GM12875 (cell line): ENCODE data around the gene NHERF2.

Source experiments
- H3K4me3 ChIP-seq: one replicate; pipeline ENCODE4 v1.5.1; 2011; ENCODE audit warnings: low read depth, low read length, control low read depth
- CTCF ChIP-seq: IDR thresholded peaks from 2 replicates; pipeline ENCODE4 v1.5.1; 2011; ENCODE audit warnings: low read depth, mild to moderate bottlenecking, control low read depth, inconsistent platforms, low read length, moderate library complexity, borderline replicate concordance; ENCODE audit not compliant: insufficient read depth

Gene NHERF2

DNA sequence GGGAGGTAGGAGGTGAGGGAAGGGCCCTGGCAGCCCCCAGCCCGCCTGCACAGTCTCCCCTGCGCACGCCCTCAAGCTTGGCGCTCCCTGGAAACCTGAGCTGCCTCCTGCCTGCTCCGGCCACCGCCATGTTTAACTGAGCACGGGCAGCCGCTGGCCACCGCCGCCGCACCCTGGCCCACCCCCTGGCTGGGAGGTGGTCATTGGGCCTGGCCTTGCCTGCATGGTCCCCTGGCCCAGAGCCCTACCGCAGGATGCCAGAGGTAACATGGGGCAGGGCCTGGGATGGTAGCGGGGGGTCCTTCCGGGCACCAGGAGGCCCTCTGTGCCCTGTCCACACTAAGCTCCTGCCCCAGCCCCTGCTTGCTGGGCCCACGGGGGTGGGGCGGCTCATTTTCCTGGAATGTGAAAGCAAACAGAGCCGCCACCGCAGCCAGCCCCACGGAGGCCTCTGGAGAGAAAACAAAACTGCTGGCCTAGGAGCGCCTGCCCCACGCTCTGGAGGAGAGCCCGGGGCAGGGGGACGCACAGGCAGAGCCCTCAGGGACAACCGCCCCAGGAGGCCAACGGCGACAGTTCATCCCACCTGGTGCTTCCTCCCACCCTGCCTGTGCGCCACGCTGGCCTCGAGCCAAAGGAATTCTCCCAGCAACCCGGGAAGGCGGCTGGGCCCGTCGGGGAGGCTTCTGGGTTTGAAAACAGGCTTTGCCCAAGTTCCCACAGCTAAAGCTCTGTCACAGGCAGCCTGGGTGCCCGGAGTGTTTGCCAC lies 8.9 kb downstream of the NHERF2 start:
- no peak for TF ChIP-seq CTCF
- no peak overlapping the region for H3K4me3 ChIP-seq

DNA sequence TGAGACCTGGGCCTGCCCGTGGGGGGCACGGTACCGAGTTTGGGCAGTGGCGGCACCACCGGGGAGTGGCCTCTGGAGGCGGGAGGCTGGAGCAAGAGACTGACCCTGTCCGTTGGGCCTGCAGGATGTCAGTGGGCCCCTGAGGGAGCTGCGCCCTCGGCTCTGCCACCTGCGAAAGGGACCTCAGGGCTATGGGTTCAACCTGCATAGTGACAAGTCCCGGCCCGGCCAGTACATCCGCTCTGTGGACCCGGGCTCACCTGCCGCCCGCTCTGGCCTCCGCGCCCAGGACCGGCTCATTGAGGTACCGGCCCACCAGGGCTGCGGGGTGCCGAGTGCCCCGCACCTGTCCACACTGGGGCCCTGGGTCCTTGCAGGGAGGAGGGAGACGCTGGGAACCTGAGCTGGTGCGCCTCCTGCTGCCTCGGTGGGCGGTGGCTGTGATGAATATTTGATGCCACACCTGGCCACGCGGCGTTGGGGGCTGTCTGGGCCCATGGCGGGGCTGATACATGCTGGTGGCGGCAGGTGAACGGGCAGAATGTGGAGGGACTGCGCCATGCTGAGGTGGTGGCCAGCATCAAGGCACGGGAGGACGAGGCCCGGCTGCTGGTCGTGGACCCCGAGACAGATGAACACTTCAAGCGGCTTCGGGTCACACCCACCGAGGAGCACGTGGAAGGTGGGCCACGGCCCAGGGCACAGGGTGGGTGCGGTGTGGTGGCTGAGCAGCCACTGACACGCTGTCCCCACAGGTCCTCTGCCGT lies 9.7 kb downstream of the NHERF2 start:
- no peak for TF ChIP-seq CTCF
- H3K4me3 ChIP-seq = no peak overlapping the region

DNA sequence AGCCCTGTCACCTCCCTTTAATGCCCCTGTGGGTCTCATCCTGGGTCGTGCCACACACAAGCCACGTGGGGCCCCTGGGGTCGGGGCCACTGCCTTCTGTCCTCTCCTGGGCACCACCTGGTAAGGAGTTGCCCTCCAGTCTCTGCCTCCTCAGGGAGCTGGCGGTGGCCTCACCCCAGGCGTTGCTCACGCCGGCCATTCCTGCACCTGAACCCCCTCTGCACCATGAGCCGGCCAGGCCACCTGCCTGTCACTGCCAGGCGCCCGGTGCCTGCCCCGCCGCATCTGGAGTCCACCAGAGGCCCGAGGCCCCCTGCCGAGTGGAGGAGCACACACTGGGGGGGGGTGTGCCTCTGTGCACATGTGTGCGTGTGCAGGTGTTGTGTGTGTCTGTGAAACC lies 10.4 kb downstream of the NHERF2 start:
- no peak overlapping the region for H3K4me3 ChIP-seq
- no peak for TF ChIP-seq CTCF

GRCh38 chr16:2037647-2038381 lies 11.1 kb downstream of the NHERF2 start:
- TF ChIP-seq CTCF = no peak
- no peak overlapping the region for H3K4me3 ChIP-seq

DNA sequence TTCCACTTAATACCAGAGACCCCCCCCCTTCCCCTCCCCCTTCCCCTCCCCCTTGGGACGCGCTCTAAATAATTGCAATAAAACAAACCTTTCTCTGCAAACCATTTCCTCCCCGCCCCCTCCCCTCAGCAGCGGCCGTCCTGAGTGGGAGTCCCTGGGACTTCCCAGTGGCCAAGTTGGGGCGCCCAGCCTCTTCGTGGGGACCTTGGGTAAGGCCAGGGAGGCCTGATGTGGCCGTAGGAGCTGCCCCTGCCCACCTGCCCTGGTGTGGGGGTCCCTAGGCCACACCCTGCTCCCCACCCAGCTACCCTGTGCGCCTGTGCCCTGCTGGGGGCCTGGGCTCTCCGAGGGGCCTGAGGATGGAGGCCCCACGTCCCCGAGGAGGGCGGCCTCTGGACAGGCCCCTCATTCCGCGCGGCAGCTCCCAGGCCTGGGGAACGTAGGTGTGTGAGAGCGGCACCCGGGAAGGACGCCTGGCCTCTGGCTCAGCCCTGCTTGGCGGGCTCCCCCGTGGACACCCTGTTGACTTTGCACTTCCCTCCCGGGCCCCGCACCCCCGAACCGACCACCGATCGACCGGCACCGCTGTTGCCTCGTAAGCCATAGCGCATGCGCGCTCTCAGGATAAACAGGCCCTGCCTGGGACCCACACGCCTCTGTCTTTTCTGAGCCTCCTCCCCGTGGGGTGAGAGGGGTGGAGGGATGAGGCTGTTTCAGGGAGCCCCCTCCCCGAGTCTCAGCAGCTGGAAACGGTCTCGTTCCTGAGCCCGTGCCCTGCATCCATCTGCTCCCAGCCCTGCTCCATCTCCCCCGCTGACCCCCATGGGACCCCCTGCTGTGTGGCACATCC lies 11.9 kb downstream of the NHERF2 start:
- TF ChIP-seq CTCF = no peak
- H3K4me3 ChIP-seq = no peak overlapping the region

- H3K4me3 ChIP-seq = no peak overlapping the region
- TF ChIP-seq CTCF = no peak
Measured at GRCh38 chr16:2039274-2040031, 12.8 kb downstream of the NHERF2 start.
